Hepatocyte (in vitro differentiated cells): ENCODE measurements around the gene PLCB4.

ENCODE experiments used
- EZH2phosphoT487 ChIP-seq: fragments of 200-600 bp; sonication (generic); IDR thresholded peaks from one replicate; pipeline ENCODE4 v1.6.1; 2018; ENCODE audit warnings: antibody characterized with exemption, mild to moderate bottlenecking, low read depth, moderate library complexity; ENCODE audit not compliant: unreplicated experiment, severe bottlenecking
- TF ChIP-seq, protein P1 (sequence below): fragments of 200-600 bp; sonication (generic); IDR thresholded peaks from 2 replicates; pipeline ENCODE4 v1.5.1; 2016; ENCODE audit warnings: antibody characterized with exemption, mild to moderate bottlenecking; ENCODE audit not compliant: poor library complexity

DNA sequence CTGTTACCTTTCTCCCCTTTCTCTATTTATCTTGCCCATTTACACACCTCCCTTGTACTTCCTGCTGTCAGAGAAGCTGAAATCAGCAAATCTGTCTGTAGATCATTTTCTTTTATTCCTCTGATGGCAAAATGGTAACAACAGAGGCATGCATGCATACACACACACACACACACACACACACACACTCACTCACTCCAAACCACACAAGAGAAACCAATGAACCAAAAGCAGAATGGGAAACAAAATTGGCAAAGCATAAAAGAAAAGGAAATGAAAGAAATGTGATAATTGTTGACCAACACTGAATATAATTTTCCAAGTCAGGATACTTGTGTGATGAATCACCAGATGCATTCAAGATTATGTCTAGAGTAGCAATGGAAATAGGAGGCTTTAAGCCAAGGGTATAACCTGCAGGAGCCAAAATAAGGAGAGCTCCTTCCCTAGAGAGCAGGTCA, 172.4 kb downstream of the PLCB4 start:
- TF ChIP-seq EZH2phosphoT487: no peak
- TF ChIP-seq, protein P1, sequence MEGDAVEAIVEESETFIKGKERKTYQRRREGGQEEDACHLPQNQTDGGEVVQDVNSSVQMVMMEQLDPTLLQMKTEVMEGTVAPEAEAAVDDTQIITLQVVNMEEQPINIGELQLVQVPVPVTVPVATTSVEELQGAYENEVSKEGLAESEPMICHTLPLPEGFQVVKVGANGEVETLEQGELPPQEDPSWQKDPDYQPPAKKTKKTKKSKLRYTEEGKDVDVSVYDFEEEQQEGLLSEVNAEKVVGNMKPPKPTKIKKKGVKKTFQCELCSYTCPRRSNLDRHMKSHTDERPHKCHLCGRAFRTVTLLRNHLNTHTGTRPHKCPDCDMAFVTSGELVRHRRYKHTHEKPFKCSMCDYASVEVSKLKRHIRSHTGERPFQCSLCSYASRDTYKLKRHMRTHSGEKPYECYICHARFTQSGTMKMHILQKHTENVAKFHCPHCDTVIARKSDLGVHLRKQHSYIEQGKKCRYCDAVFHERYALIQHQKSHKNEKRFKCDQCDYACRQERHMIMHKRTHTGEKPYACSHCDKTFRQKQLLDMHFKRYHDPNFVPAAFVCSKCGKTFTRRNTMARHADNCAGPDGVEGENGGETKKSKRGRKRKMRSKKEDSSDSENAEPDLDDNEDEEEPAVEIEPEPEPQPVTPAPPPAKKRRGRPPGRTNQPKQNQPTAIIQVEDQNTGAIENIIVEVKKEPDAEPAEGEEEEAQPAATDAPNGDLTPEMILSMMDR: no peak
